ENCODE data around the gene HMMR.
A peak's percentile ranks its signal among the peaks of the same experiment; 100 is the strongest.

HMMR gene

DNA sequence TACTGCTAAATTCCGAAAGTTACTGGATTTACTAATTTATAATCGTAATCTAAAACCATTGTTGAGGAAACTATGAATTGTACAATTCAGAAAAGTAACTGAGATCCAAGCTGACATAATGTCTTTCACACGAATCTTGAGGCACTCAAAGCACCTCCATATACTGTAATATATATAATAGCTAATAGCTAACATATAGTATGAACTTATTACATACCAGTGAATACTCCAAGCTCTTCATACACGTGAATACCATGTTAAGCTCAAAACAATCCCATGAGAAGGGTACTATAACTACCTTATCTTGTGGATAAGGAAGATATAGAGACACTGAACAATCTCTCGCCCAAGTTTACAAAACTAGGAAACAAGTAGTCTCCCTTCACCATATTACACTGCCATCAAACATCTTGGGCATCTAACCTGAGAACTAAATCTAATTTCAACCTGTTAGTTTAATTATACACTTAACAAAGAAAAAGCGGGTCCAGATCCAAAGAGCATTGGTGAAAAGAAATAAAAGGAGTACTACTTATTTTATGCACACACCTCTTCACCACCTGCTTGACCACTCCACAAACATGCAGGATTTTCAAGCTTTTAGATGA lies 1.6 kb upstream of the HMMR start:
- peak overlapping the region; percentile 94 for H3K27ac ChIP-seq
- TF ChIP-seq, protein P1, sequence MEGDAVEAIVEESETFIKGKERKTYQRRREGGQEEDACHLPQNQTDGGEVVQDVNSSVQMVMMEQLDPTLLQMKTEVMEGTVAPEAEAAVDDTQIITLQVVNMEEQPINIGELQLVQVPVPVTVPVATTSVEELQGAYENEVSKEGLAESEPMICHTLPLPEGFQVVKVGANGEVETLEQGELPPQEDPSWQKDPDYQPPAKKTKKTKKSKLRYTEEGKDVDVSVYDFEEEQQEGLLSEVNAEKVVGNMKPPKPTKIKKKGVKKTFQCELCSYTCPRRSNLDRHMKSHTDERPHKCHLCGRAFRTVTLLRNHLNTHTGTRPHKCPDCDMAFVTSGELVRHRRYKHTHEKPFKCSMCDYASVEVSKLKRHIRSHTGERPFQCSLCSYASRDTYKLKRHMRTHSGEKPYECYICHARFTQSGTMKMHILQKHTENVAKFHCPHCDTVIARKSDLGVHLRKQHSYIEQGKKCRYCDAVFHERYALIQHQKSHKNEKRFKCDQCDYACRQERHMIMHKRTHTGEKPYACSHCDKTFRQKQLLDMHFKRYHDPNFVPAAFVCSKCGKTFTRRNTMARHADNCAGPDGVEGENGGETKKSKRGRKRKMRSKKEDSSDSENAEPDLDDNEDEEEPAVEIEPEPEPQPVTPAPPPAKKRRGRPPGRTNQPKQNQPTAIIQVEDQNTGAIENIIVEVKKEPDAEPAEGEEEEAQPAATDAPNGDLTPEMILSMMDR (conservative IDR thresholded peaks at IDR 0.05), result no peak

DNA sequence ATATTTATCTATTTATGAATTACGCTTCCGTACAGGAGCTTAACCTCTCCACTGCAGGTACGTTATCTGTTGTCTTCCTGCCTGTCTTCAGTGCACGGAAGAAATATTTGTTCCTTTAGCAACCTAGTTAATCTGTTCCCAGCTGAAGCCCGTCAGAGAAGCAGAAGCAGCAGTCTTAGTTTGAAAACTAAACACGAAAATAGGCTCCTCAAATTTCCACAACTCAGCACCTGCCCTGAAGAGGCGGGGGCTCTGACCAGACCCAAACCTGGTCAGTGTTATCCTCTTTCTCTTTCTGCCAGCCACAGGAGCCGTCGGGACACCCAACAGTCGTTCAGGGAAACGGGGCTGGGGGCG lies 992 bp upstream of the HMMR start:
- TF ChIP-seq, protein P1 (conservative IDR thresholded peaks at IDR 0.05), result no peak
- peak overlapping the region; percentile 94 for H3K27ac ChIP-seq

DNA sequence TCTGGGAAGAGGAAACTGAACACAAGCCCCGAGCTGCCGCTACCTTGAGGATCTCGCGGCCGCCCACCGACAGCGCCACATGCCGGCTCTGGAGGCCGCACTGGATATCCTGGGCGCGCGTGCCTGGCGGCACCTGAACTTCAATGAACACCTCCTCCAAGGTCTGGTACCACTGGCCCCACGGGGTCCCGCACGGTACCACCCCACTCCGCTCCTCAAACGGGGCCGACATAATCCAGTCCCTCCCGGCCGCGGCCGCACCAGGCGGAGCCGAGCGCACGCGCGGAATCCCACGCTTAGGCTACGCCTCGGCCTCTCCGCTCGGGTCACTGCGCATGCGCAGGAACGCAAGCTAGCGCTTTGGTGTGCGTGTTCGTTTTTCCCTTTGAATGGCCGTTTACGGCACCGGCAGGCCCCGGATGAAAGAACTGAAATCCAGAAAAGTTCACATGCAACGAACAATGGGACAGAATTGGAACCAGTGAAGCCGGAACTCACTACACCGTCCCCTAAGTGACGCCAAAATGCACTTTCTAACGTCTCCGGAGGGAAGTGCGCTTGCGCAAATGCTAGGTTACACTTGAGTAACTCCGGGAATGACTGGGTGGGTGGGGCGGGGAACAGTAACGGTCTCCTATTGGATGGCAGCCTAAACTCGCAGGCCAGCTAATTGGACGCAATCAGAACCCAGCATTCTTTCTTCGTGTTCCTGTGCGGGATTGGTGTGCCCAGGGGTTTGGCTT lies 442 bp upstream of the HMMR start, which contains the start of gene NUDCD2:
TSS of gene NUDCD2 (minus strand) at position 284 of the 743 bp plus-strand sequence. CDS start at position 232, 52 bp downstream.
- TF ChIP-seq, protein P1 (conservative IDR thresholded peaks at IDR 0.05), result peak; percentile 33
- H3K27ac ChIP-seq, result peak within 1 kb of the TSS; percentile 94

DNA sequence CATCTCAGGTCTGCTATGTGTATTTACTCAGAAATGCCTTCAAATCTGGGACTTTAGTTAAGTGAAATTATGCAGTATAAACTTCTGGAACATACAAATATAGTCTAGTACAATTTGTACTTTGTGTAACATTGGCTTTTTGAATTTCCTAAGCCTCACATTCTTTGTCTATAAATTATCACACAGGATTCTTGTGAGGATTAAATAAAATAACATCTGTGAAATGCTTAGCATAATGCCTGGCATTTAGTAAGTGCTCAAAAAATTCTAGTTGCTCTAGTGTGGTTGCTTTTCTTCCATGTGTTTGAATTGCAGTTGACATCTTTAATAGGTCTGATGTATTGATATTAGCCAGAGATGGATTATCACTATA lies 2.6 kb downstream of the HMMR start:
- TF ChIP-seq, protein P1 (conservative IDR thresholded peaks at IDR 0.05), result no peak
- peak overlapping the region; percentile 94 for H3K27ac ChIP-seq

DNA sequence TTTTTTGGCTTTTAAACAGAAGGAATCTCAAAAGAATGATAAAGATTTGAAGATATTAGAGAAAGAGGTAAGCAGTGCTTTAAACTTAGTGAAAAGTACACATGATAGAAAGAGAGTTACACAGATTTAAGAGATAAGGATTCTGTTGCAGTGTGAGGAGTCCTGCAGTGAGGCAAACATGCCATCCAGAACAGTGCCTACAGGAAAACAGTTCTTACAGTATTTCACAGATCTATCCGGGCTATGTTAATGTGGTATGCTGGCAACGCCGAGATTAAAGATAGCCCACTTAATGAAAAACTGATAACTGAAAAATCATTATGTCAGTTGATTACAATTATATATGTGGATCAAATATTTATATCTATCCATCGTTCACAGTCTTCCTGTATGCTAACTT lies 7.2 kb downstream of the HMMR start:
- TF ChIP-seq, protein P1 (conservative IDR thresholded peaks at IDR 0.05), result no peak
- H3K27ac ChIP-seq, result peak overlapping the region; percentile 38

DNA sequence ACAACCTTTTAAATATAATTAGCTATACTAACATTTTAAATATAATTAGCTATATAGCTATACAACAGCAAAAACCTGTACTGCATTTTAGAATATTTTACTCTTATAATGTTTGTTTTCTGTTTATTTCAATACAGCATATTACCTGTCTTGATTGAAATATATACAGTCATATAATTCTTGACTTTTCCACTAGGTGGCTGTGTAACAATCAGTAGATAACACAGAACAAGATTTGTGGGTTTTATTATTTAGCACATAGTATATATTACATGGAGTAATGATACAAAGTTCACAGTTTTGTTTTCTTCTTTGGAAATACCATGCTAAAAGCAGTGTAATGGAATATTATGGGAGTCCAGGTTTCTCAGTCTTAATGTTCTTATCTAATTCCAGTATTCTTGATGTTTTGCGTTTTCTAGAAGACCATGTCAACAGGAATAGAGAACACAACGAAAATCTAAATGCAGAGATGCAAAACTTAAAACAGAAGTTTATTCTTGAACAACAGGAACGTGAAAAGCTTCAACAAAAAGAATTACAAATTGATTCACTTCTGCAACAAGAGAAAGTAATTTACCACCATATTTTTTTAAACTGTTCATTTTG lies 13.3 kb downstream of the HMMR start:
- TF ChIP-seq, protein P1 (conservative IDR thresholded peaks at IDR 0.05), result no peak

DNA sequence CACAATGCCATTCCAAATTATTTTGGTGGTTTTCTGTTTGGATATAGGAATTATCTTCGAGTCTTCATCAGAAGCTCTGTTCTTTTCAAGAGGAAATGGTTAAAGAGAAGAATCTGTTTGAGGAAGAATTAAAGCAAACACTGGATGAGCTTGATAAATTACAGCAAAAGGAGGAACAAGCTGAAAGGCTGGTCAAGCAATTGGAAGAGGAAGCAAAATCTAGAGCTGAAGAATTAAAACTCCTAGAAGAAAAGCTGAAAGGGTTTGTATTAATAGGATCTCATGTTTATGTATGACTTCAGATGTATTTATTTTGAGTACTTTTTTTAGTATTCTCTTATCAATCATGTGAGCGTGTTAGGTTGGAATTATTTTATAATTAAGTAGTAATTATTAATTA lies 15.0 kb downstream of the HMMR start:
- TF ChIP-seq, protein P1 (conservative IDR thresholded peaks at IDR 0.05), result no peak
- no peak overlapping the region for H3K27ac ChIP-seq

More for the DNA sequence above, 13.3 kb downstream of the HMMR start:
- H3K27ac ChIP-seq, result no peak overlapping the region

All from VCaP (cell line).